Peyer's patch (tissue), 4 donors: ENCODE results near the gene RAP1GAP. TPM values are rescaled to one million over a fixed set of nuclear protein-coding genes. Genes with fewer than 3 reads are reported as not detected.

Experiments used
- DNase-seq, 3 donors: peaks; one replicate each; pipeline ENCODE4 v3.0.0-alpha.2; 2017 to 2019
- H3K27ac ChIP-seq, 4 donors: fragments of 200-600 bp; sonication (generic); one replicate each; pipeline ENCODE4 v1.5.1; 2016 to 2019
- H3K27me3 ChIP-seq, 2 donors: fragments of 200-600 bp; sonication (generic); one replicate each; pipeline ENCODE4 v1.5.1; 2019
- H3K36me3 ChIP-seq, 3 donors: fragments of 200-600 bp; sonication (generic); one replicate each; pipeline ENCODE4 v1.5.1; 2016 to 2019
- H3K4me1 ChIP-seq, 4 donors: fragments of 200-600 bp; sonication (generic); one replicate each; pipeline ENCODE4 v1.5.1; 2016 to 2019
- H3K4me3 ChIP-seq, 4 donors: fragments of 200-600 bp; sonication (generic); 1 replicate in 3 of 4; 2 replicates in 1 of 4; pipeline ENCODE4 v1.5.1; 2016 to 2019; ENCODE audit warnings: mild to moderate bottlenecking in 1 of 4
- H3K9me3 ChIP-seq, 4 donors: fragments of 200-600 bp; sonication (generic); one replicate each; pipeline ENCODE4 v1.5.1; 2016 to 2019; ENCODE audit warnings: mild to moderate bottlenecking in 1 of 4
- CTCF ChIP-seq, 6 experiments: fragments of 450-650 bp in 4 of 6; fragments of 200-600 bp in 2 of 6; sonication (generic) in 1 of 6; IDR thresholded peaks; one replicate each; pipeline ENCODE4 v1.5.1; 2017 to 2019; ENCODE audit warnings: antibody characterized with exemption in 6 of 6, mild to moderate bottlenecking in 3 of 6, moderate library complexity in 1 of 6
- POLR2A ChIP-seq, 2 donors: fragments of 450-650 bp; IDR thresholded peaks; one replicate each; pipeline ENCODE4 v1.5.1; 2017; ENCODE audit warnings: antibody characterized with exemption in 2 of 2, mild to moderate bottlenecking in 2 of 2, moderate library complexity in 2 of 2
- total RNA-seq, 4 donors: library from RNA; depleted of rRNA; stranded (reverse); fragments of >200 nt; gene quantifications; one replicate each; pipeline ENCODE4 v1.1.0, GENCODE V29; 2016

RAP1GAP gene
- total RNA-seq, 4 donors from 2014 or later: 32.2 to 65.3 (median 57.0) TPM

GRCh38 chr1:21687081-21687529 lies 17.9 kb upstream of the RAP1GAP start:
- Histone ChIP-seq H3K9me3 (no peaks in the 10 kb centered on the region), H3K4me1 (no peaks in the 10 kb centered on the region), H3K36me3 (peaks cover 0 to 85% (median 0%) of the 10 kb centered on the region in 3 donors), H3K4me3 (no peak overlapping the region), H3K27ac (no peak overlapping the region), H3K27me3 (no peaks in the 10 kb centered on the region)
- TF ChIP-seq POLR2A (IDR thresholded peaks at IDR 0.05) (no peak), CTCF (IDR thresholded peaks at IDR 0.05) (no peak)
- DNase-seq: no peak

- peaks cover 0 to 80% (median 0%) of the 10 kb centered on the region in 3 donors for H3K36me3 ChIP-seq
Observed at GRCh38 chr1:21685946-21686678, 17.0 kb upstream of the RAP1GAP start.

GRCh38 chr1:21681426-21681825 lies 12.3 kb upstream of the RAP1GAP start:
- Histone ChIP-seq H3K4me3 (no peak overlapping the region), H3K4me1 (no peaks in the 10 kb centered on the region), H3K27me3 (no peaks in the 10 kb centered on the region), H3K9me3 (no peaks in the 10 kb centered on the region), H3K27ac (no peak overlapping the region), H3K36me3 (peaks cover 0 to 71% (median 0%) of the 10 kb centered on the region in 3 donors)
- TF ChIP-seq POLR2A (IDR thresholded peaks at IDR 0.05) (no peak), CTCF (IDR thresholded peaks at IDR 0.05) (no peak)
- no peak for DNase-seq

More at GRCh38 chr1:21685946-21686678, 17.0 kb upstream of the RAP1GAP start:
- H3K4me1 ChIP-seq: no peaks in the 10 kb centered on the region
- no peak for TF ChIP-seq POLR2A (IDR thresholded peaks at IDR 0.05)
- TF ChIP-seq CTCF (IDR thresholded peaks at IDR 0.05): no peak
- H3K4me3 ChIP-seq: no peak overlapping the region
- DNase-seq: no peak
- H3K27ac ChIP-seq: no peak overlapping the region
- no peaks in the 10 kb centered on the region for H3K9me3 ChIP-seq
- no peaks in the 10 kb centered on the region for H3K27me3 ChIP-seq

- TF ChIP-seq POLR2A (IDR thresholded peaks at IDR 0.05): no peak
- no peak for TF ChIP-seq CTCF (IDR thresholded peaks at IDR 0.05)
- DNase-seq: no peak
- Histone ChIP-seq H3K9me3 (no peaks in the 10 kb centered on the region), H3K4me3 (no peak overlapping the region), H3K27ac (no peak overlapping the region), H3K27me3 (no peaks in the 10 kb centered on the region), H3K4me1 (no peaks in the 10 kb centered on the region), H3K36me3 (peaks cover 0 to 66% (median 0%) of the 10 kb centered on the region in 3 donors)
Observed at GRCh38 chr1:21680918-21681317, 11.8 kb upstream of the RAP1GAP start.

- no peaks in the 10 kb centered on the region for H3K9me3 ChIP-seq
- no peak for TF ChIP-seq CTCF (IDR thresholded peaks at IDR 0.05)
- no peak for TF ChIP-seq POLR2A (IDR thresholded peaks at IDR 0.05)
- no peaks in the 10 kb centered on the region for H3K27me3 ChIP-seq
- no peaks in the 10 kb centered on the region for H3K4me1 ChIP-seq
- H3K36me3 ChIP-seq: peaks cover 0 to 60% (median 0%) of the 10 kb centered on the region in 3 donors
- no peak overlapping the region for H3K4me3 ChIP-seq
- no peak for DNase-seq
- no peak overlapping the region for H3K27ac ChIP-seq
Observed at GRCh38 chr1:21680381-21680780, 11.2 kb upstream of the RAP1GAP start.
